ENCODE data around the gene ALKBH6.
"Not testable (repeated sequence)": the region's sequence is repeated elsewhere in the genome, so short reads cannot be mapped to it uniquely, and the experiment has no call there.

ALKBH6 gene

GRCh38 chr19:35990771-35991730, 23.0 kb downstream of the ALKBH6 start:
- no peak overlapping the region for H3K4me3 ChIP-seq (ENCODE audit: low read length)
- H3K4me1 ChIP-seq (ENCODE audit: control insufficient read depth, insufficient read depth, low read length), result peaks cover 10% of the 10 kb centered on the region
- H3K27me3 ChIP-seq (replicated peaks; ENCODE audit: control insufficient read depth, insufficient read depth, low read length), result peaks cover 15% of the 10 kb centered on the region
- no peak overlapping the region for H3K9ac ChIP-seq (ENCODE audit: low read length)
- no peaks in the 10 kb centered on the region for H3K36me3 ChIP-seq (ENCODE audit: control insufficient read depth, insufficient read depth, low read length, severe bottlenecking)
- DNase-seq (ENCODE audit: low read depth), result no peak
- H3K9me3 ChIP-seq (ENCODE audit: control insufficient read depth, low read length), result peaks cover 5% of the 10 kb centered on the region

- no peak for DNase-seq (ENCODE audit: low read depth)
- no peak overlapping the region for H3K4me3 ChIP-seq (ENCODE audit: low read length)
- H3K36me3 ChIP-seq (ENCODE audit: control insufficient read depth, insufficient read depth, low read length, severe bottlenecking), result no peaks in the 10 kb centered on the region
- H3K27me3 ChIP-seq (replicated peaks; ENCODE audit: control insufficient read depth, insufficient read depth, low read length), result peaks cover 23% of the 10 kb centered on the region
- H3K9ac ChIP-seq (ENCODE audit: low read length), result no peak overlapping the region
- H3K4me1 ChIP-seq (ENCODE audit: control insufficient read depth, insufficient read depth, low read length), result peaks cover 6% of the 10 kb centered on the region
- peaks cover 5% of the 10 kb centered on the region for H3K9me3 ChIP-seq (ENCODE audit: control insufficient read depth, low read length)
Observed at GRCh38 chr19:35990156-35990555, 23.9 kb downstream of the ALKBH6 start.

GRCh38 chr19:35988824-35989223, 25.2 kb downstream of the ALKBH6 start:
- Histone ChIP-seq H3K9me3 (ENCODE audit: control insufficient read depth, low read length) (peaks cover 5% of the 10 kb centered on the region), H3K9ac (ENCODE audit: low read length) (no peak overlapping the region), H3K27me3 (replicated peaks; ENCODE audit: control insufficient read depth, insufficient read depth, low read length) (peaks cover 27% of the 10 kb centered on the region), H3K4me1 (ENCODE audit: control insufficient read depth, insufficient read depth, low read length) (no peaks in the 10 kb centered on the region), H3K4me3 (ENCODE audit: low read length) (no peak overlapping the region), H3K36me3 (ENCODE audit: control insufficient read depth, insufficient read depth, low read length, severe bottlenecking) (no peaks in the 10 kb centered on the region)
- no peak for DNase-seq (ENCODE audit: low read depth)

GRCh38 chr19:35987571-35987896, 26.5 kb downstream of the ALKBH6 start:
- H3K27me3 ChIP-seq (replicated peaks; ENCODE audit: control insufficient read depth, insufficient read depth, low read length), result peaks cover 32% of the 10 kb centered on the region
- peaks cover 5% of the 10 kb centered on the region for H3K9me3 ChIP-seq (ENCODE audit: control insufficient read depth, low read length)
- H3K4me3 ChIP-seq (ENCODE audit: low read length), result no peak overlapping the region
- H3K36me3 ChIP-seq (ENCODE audit: control insufficient read depth, insufficient read depth, low read length, severe bottlenecking), result no peaks in the 10 kb centered on the region
- H3K4me1 ChIP-seq (ENCODE audit: control insufficient read depth, insufficient read depth, low read length), result no peaks in the 10 kb centered on the region
- no peak for DNase-seq (ENCODE audit: low read depth)
- no peak overlapping the region for H3K9ac ChIP-seq (ENCODE audit: low read length)

GRCh38 chr19:35986664-35987570, 27.1 kb downstream of the ALKBH6 start:
- no peaks in the 10 kb centered on the region for H3K36me3 ChIP-seq (ENCODE audit: control insufficient read depth, insufficient read depth, low read length, severe bottlenecking)
- peak overlapping the region; percentile 33 for H3K4me3 ChIP-seq (ENCODE audit: low read length)
- H3K9ac ChIP-seq (ENCODE audit: low read length), result no peak overlapping the region
- peaks cover 5% of the 10 kb centered on the region for H3K9me3 ChIP-seq (ENCODE audit: control insufficient read depth, low read length)
- DNase-seq (ENCODE audit: low read depth), result peak; percentile 45
- no peaks in the 10 kb centered on the region for H3K4me1 ChIP-seq (ENCODE audit: control insufficient read depth, insufficient read depth, low read length)
- H3K27me3 ChIP-seq (replicated peaks; ENCODE audit: control insufficient read depth, insufficient read depth, low read length), result peaks cover 38% of the 10 kb centered on the region

GRCh38 chr19:35986111-35986510, 27.9 kb downstream of the ALKBH6 start:
- DNase-seq (ENCODE audit: low read depth), result no peak
- Histone ChIP-seq H3K4me3 (ENCODE audit: low read length) (no peak overlapping the region), H3K27me3 (replicated peaks; ENCODE audit: control insufficient read depth, insufficient read depth, low read length) (peaks cover 43% of the 10 kb centered on the region)

GRCh38 chr19:35983177-35983576, 30.8 kb downstream of the ALKBH6 start:
- no peak for DNase-seq (ENCODE audit: low read depth)
- Histone ChIP-seq H3K9me3 (ENCODE audit: control insufficient read depth, low read length) (no peaks in the 10 kb centered on the region), H3K27me3 (replicated peaks; ENCODE audit: control insufficient read depth, insufficient read depth, low read length) (peaks cover 35% of the 10 kb centered on the region), H3K4me3 (ENCODE audit: low read length) (no peak overlapping the region), H3K9ac (ENCODE audit: low read length) (no peak overlapping the region), H3K4me1 (ENCODE audit: control insufficient read depth, insufficient read depth, low read length) (no peaks in the 10 kb centered on the region), H3K36me3 (ENCODE audit: control insufficient read depth, insufficient read depth, low read length, severe bottlenecking) (no peaks in the 10 kb centered on the region)

More at GRCh38 chr19:35986111-35986510, 27.9 kb downstream of the ALKBH6 start:
- Histone ChIP-seq H3K36me3 (ENCODE audit: control insufficient read depth, insufficient read depth, low read length, severe bottlenecking) (no peaks in the 10 kb centered on the region), H3K9me3 (ENCODE audit: control insufficient read depth, low read length) (peaks cover 5% of the 10 kb centered on the region), H3K4me1 (ENCODE audit: control insufficient read depth, insufficient read depth, low read length) (no peaks in the 10 kb centered on the region), H3K9ac (ENCODE audit: low read length) (no peak overlapping the region)

- H3K9ac ChIP-seq (ENCODE audit: low read length); H3K4me1 ChIP-seq (ENCODE audit: control insufficient read depth, insufficient read depth, low read length): not testable (repeated sequence)
- peaks cover 37% of the 10 kb centered on the region for H3K27me3 ChIP-seq (replicated peaks; ENCODE audit: control insufficient read depth, insufficient read depth, low read length)
Observed at GRCh38 chr19:35980997-35981396, 33.0 kb downstream of the ALKBH6 start.

GRCh38 chr19:35978832-35979365, 35.1 kb downstream of the ALKBH6 start:
- H3K36me3 ChIP-seq (ENCODE audit: control insufficient read depth, insufficient read depth, low read length, severe bottlenecking), result no peaks in the 10 kb centered on the region
- H3K27me3 ChIP-seq (replicated peaks; ENCODE audit: control insufficient read depth, insufficient read depth, low read length), result peaks cover 27% of the 10 kb centered on the region
- H3K9me3 ChIP-seq (ENCODE audit: control insufficient read depth, low read length), result no peaks in the 10 kb centered on the region
- H3K9ac ChIP-seq (ENCODE audit: low read length), result no peak overlapping the region
- H3K4me3 ChIP-seq (ENCODE audit: low read length), result no peak overlapping the region
- no peaks in the 10 kb centered on the region for H3K4me1 ChIP-seq (ENCODE audit: control insufficient read depth, insufficient read depth, low read length)
- no peak for DNase-seq (ENCODE audit: low read depth)

More at GRCh38 chr19:35980997-35981396, 33.0 kb downstream of the ALKBH6 start:
- H3K9me3 ChIP-seq (ENCODE audit: control insufficient read depth, low read length); H3K4me3 ChIP-seq (ENCODE audit: low read length); DNase-seq (ENCODE audit: low read depth); H3K36me3 ChIP-seq (ENCODE audit: control insufficient read depth, insufficient read depth, low read length, severe bottlenecking): not testable (repeated sequence)

- peaks cover 28% of the 10 kb centered on the region for H3K27me3 ChIP-seq (replicated peaks; ENCODE audit: control insufficient read depth, insufficient read depth, low read length)
- H3K9ac ChIP-seq (ENCODE audit: low read length), result no peak overlapping the region
- no peak overlapping the region for H3K4me3 ChIP-seq (ENCODE audit: low read length)
- H3K4me1 ChIP-seq (ENCODE audit: control insufficient read depth, insufficient read depth, low read length), result no peaks in the 10 kb centered on the region
- no peaks in the 10 kb centered on the region for H3K36me3 ChIP-seq (ENCODE audit: control insufficient read depth, insufficient read depth, low read length, severe bottlenecking)
- no peak for DNase-seq (ENCODE audit: low read depth)
- H3K9me3 ChIP-seq (ENCODE audit: control insufficient read depth, low read length), result no peaks in the 10 kb centered on the region
Observed at GRCh38 chr19:35978271-35978670, 35.7 kb downstream of the ALKBH6 start.
